ENCODE results near the gene C15orf62. TPM values are rescaled to one million over a fixed set of nuclear protein-coding genes. Genes with fewer than 3 reads are reported as not detected.

Gene C15orf62
- total and polyA plus RNA-seq, 2 experiments from 2014 or later, result 1.6 to 2.8 TPM

GRCh38 chr15:40803688-40804087, 33.9 kb downstream of the C15orf62 start:
- no peak for TF ChIP-seq CTCF (IDR thresholded peaks at IDR 0.05; ENCODE audit: low read depth, low read length)
- no peaks in the 10 kb centered on the region for H3K27me3 ChIP-seq
- no peak overlapping the region for H3K27ac ChIP-seq
- no peak for DNase-seq (ENCODE audit: low read depth in 1 of 2, low spot score in 1 of 2)
- H3K36me3 ChIP-seq, result no peaks in the 10 kb centered on the region
- H3K9me3 ChIP-seq (ENCODE audit: low read depth), result no peaks in the 10 kb centered on the region
- H3K4me3 ChIP-seq, result no peak overlapping the region
- peaks cover 5% of the 10 kb centered on the region for H3K4me1 ChIP-seq (ENCODE audit: low read depth)

GRCh38 chr15:40806672-40807027, 36.9 kb downstream of the C15orf62 start:
- no peak for TF ChIP-seq CTCF (IDR thresholded peaks at IDR 0.05; ENCODE audit: low read depth, low read length)
- DNase-seq (ENCODE audit: low read depth in 1 of 2, low spot score in 1 of 2), result no peak
- Histone ChIP-seq H3K4me3 (peak overlapping the region; percentile 73), H3K9me3 (ENCODE audit: low read depth) (no peaks in the 10 kb centered on the region), H3K4me1 (ENCODE audit: low read depth) (peaks cover 5% of the 10 kb centered on the region), H3K27ac (peak overlapping the region; percentile 75), H3K27me3 (no peaks in the 10 kb centered on the region), H3K36me3 (no peaks in the 10 kb centered on the region)

- H3K27me3 ChIP-seq, result no peaks in the 10 kb centered on the region
- no peaks in the 10 kb centered on the region for H3K36me3 ChIP-seq
- peak; percentile 9 for TF ChIP-seq CTCF (IDR thresholded peaks at IDR 0.05; ENCODE audit: low read depth, low read length)
- no peaks in the 10 kb centered on the region for H3K9me3 ChIP-seq (ENCODE audit: low read depth)
- peaks cover 5% of the 10 kb centered on the region for H3K4me1 ChIP-seq (ENCODE audit: low read depth)
- H3K4me3 ChIP-seq, result peak within 1 kb of the TSS; percentile 73
- H3K27ac ChIP-seq, result peak within 1 kb of the TSS; percentile 75
- DNase-seq (ENCODE audit: low read depth in 1 of 2, low spot score in 1 of 2), result peak; percentile 99
Observed at GRCh38 chr15:40807028-40807887, 37.5 kb downstream of the C15orf62 start, which contains the start of the genes DNAJC17 and ZFYVE19. DNAJC17 (minus strand) TSS chr15:40807473; CDS start chr15:40807446, 27 bp downstream. ZFYVE19 (plus strand) TSS chr15:40807089; CDS start chr15:40807590, 501 bp downstream.

GRCh38 chr15:40807888-40808461, 38.2 kb downstream of the C15orf62 start:
- H3K27ac ChIP-seq, result no peak overlapping the region
- DNase-seq (ENCODE audit: low read depth in 1 of 2, low spot score in 1 of 2), result no peak
- no peak for TF ChIP-seq CTCF (IDR thresholded peaks at IDR 0.05; ENCODE audit: low read depth, low read length)
- peak overlapping the region; percentile 73 for H3K4me3 ChIP-seq
- no peaks in the 10 kb centered on the region for H3K36me3 ChIP-seq
- peaks cover 5% of the 10 kb centered on the region for H3K4me1 ChIP-seq (ENCODE audit: low read depth)
- H3K9me3 ChIP-seq (ENCODE audit: low read depth), result no peaks in the 10 kb centered on the region
- H3K27me3 ChIP-seq, result no peaks in the 10 kb centered on the region

GRCh38 chr15:40808861-40809450, 39.2 kb downstream of the C15orf62 start:
- Histone ChIP-seq H3K36me3 (no peaks in the 10 kb centered on the region), H3K9me3 (ENCODE audit: low read depth) (no peaks in the 10 kb centered on the region)

More at GRCh38 chr15:40808861-40809450, 39.2 kb downstream of the C15orf62 start:
- peaks cover 5% of the 10 kb centered on the region for H3K4me1 ChIP-seq (ENCODE audit: low read depth)
- H3K4me3 ChIP-seq, result no peak overlapping the region
- no peak for DNase-seq (ENCODE audit: low read depth in 1 of 2, low spot score in 1 of 2)
- H3K27ac ChIP-seq, result no peak overlapping the region
- no peak for TF ChIP-seq CTCF (IDR thresholded peaks at IDR 0.05; ENCODE audit: low read depth, low read length)
- no peaks in the 10 kb centered on the region for H3K27me3 ChIP-seq
